ENCODE data around the gene OXNAD1.
"Not testable (repeated sequence)": the region's sequence is repeated elsewhere in the genome, so short reads cannot be mapped to it uniquely, and the experiment has no call there.

Gene OXNAD1

GRCh38 chr3:16298891-16299290, 33.9 kb downstream of the OXNAD1 start:
- no peak overlapping the region for H3K4me3 ChIP-seq (ENCODE audit: low read length)
- TF ChIP-seq ZNF274 (IDR thresholded peaks at IDR 0.05; ENCODE audit: low read depth, low read length), result no peak

- no peak for TF ChIP-seq ZNF274 (IDR thresholded peaks at IDR 0.05; ENCODE audit: low read depth, low read length)
- no peak overlapping the region for H3K4me3 ChIP-seq (ENCODE audit: low read length)
These were observed 34.7 kb downstream of the OXNAD1 start for GRCh38 chr3:16299746-16300145.

GRCh38 chr3:16300307-16300706, 35.3 kb downstream of the OXNAD1 start:
- no peak for TF ChIP-seq ZNF274 (IDR thresholded peaks at IDR 0.05; ENCODE audit: low read depth, low read length)
- no peak overlapping the region for H3K4me3 ChIP-seq (ENCODE audit: low read length)

GRCh38 chr3:16300881-16301359, 35.9 kb downstream of the OXNAD1 start:
- TF ChIP-seq ZNF274 (IDR thresholded peaks at IDR 0.05; ENCODE audit: low read depth, low read length), result no peak
- H3K4me3 ChIP-seq (ENCODE audit: low read length), result no peak overlapping the region

GRCh38 chr3:16301507-16301906, 36.5 kb downstream of the OXNAD1 start:
- H3K4me3 ChIP-seq (ENCODE audit: low read length), result no peak overlapping the region
- TF ChIP-seq ZNF274 (IDR thresholded peaks at IDR 0.05; ENCODE audit: low read depth, low read length), result no peak

- no peak for TF ChIP-seq ZNF274 (IDR thresholded peaks at IDR 0.05; ENCODE audit: low read depth, low read length)
- H3K4me3 ChIP-seq (ENCODE audit: low read length), result no peak overlapping the region
These were observed 37.1 kb downstream of the OXNAD1 start for GRCh38 chr3:16302082-16302631.

GRCh38 chr3:16303037-16303575, 38.1 kb downstream of the OXNAD1 start:
- H3K4me3 ChIP-seq (ENCODE audit: low read length), result no peak overlapping the region
- TF ChIP-seq ZNF274 (IDR thresholded peaks at IDR 0.05; ENCODE audit: low read depth, low read length), result no peak

- no peak for TF ChIP-seq ZNF274 (IDR thresholded peaks at IDR 0.05; ENCODE audit: low read depth, low read length)
- H3K4me3 ChIP-seq (ENCODE audit: low read length), result no peak overlapping the region
These were observed 39.3 kb downstream of the OXNAD1 start for GRCh38 chr3:16304061-16305010.

GRCh38 chr3:16305111-16305541, 40.1 kb downstream of the OXNAD1 start:
- no peak overlapping the region for H3K4me3 ChIP-seq (ENCODE audit: low read length)
- TF ChIP-seq ZNF274 (IDR thresholded peaks at IDR 0.05; ENCODE audit: low read depth, low read length), result no peak

- no peak overlapping the region for H3K4me3 ChIP-seq (ENCODE audit: low read length)
- no peak for TF ChIP-seq ZNF274 (IDR thresholded peaks at IDR 0.05; ENCODE audit: low read depth, low read length)
These were observed 43.0 kb downstream of the OXNAD1 start for GRCh38 chr3:16307832-16308531.

- no peak for TF ChIP-seq ZNF274 (IDR thresholded peaks at IDR 0.05; ENCODE audit: low read depth, low read length)
- H3K4me3 ChIP-seq (ENCODE audit: low read length), result no peak overlapping the region
These were observed 43.7 kb downstream of the OXNAD1 start for GRCh38 chr3:16308727-16309126.

- no peak overlapping the region for H3K4me3 ChIP-seq (ENCODE audit: low read length)
- no peak for TF ChIP-seq ZNF274 (IDR thresholded peaks at IDR 0.05; ENCODE audit: low read depth, low read length)
These were observed 44.5 kb downstream of the OXNAD1 start for GRCh38 chr3:16309558-16309957.

- not testable (repeated sequence) for H3K4me3 ChIP-seq (ENCODE audit: low read length)
These were observed 45.5 kb downstream of the OXNAD1 start for GRCh38 chr3:16310486-16310885.

- TF ChIP-seq ZNF274 (IDR thresholded peaks at IDR 0.05; ENCODE audit: low read depth, low read length), result no peak
- no peak overlapping the region for H3K4me3 ChIP-seq (ENCODE audit: low read length)
These were observed 47.0 kb downstream of the OXNAD1 start for GRCh38 chr3:16311960-16312451.

Data from GM08714 (cell line).